GM19239 (cell line): ENCODE results near the gene SPEN.
"Not testable (repeated sequence)": the region's sequence is repeated elsewhere in the genome, so short reads cannot be mapped to it uniquely, and the experiment has no call there.

Experiments
- DNase-seq: peaks from one replicate; pipeline ENCODE4 v3.0.0; 2011; ENCODE audit warnings: low spot score; ENCODE audit not compliant: insufficient read length
- FAIRE-seq: peaks from 2 replicates; lab custom pipeline; 2011; peaks lifted over from hg19 to GRCh38; lab: Jason Lieb, UNC

SPEN gene

GRCh38 chr1:15833842-15834405 is 13.6 kb upstream of the SPEN start:
- no peak for DNase-seq
- FAIRE-seq = no peak

GRCh38 chr1:15834406-15835204 is 12.9 kb upstream of the SPEN start:
- FAIRE-seq (peak; percentile 97), DNase-seq (peak; percentile 62)

DNA sequence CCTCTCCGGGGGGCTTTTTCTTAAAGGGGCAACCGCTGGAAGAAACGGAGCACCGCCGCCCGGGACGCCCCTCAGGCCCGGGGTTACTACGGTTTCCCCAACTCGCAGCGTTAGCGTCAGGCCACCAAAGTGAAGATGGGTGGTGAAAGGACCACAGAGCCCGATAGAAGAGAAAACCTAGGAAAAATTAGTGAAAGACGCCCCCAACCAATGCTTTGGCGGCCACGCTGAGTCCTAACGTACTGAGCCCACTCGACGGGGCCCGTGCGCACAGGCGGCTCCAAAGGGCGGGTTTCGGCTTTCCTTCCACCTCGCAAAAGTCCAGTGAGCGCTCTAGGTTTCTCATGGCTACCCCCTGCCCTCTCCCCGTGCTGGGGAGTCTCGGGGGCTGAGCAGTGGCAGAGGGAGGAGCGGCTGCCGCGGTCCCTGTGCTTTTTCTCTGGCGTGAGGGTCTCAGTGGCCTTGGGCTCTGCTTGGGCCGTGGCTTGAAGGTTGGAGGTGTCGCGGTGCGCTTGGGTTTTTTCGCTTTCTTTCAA is 12.2 kb upstream of the SPEN start:
- no peak for DNase-seq
- FAIRE-seq = no peak

DNA sequence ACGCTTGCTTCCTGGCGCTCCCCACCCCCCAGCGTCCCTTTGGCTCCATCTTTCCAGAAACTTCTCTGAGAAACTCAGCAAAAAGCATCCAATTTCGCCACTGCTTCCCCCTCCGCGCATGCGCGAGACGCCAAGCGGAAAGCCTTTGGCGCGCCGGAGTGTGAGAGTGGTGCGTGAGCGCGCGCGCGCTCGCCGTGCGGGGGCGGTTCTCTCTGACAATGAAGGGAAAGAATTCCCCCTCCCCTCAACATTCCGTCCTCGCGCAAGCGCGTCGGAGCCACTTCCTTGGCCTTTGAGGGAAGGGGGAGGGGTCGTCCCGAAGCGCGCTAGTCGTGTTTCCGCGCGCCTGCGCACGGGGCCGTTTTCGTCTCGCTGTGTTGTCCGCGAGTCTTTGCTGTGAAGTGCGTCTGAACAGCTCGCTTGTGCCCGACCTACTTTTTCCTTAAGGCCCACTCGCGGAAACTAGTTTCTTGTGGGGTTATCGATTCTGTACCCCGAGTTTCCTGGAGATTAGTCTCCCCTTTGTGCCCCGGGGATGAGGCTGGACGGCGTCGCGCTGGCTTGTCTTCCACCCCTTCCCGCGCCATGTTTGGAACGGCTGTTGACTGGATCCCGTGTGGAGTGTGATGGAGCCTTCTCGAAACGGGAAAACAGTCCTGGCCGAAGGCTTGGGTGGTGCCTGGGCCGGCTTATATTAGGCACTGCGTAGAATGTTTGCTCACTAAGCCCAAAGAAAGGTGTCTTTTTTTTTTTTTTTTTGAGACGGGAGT is 11.6 kb upstream of the SPEN start:
- DNase-seq (peak; percentile 73), FAIRE-seq (peak; percentile 94)

DNA sequence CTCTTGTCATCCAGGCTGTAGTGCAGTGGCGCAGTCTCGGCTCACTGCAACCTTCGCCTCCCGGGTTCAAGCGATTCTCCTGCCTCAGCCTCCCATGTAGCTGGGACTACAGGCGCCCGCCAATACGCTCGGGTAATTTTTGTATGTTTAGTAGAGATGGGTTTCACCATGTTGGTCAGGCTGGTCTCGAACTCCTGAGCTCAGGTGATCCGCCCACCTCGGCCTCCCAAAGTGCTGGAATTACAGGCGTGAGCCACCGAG is 11.1 kb upstream of the SPEN start:
- DNase-seq, FAIRE-seq: not testable (repeated sequence)

DNA sequence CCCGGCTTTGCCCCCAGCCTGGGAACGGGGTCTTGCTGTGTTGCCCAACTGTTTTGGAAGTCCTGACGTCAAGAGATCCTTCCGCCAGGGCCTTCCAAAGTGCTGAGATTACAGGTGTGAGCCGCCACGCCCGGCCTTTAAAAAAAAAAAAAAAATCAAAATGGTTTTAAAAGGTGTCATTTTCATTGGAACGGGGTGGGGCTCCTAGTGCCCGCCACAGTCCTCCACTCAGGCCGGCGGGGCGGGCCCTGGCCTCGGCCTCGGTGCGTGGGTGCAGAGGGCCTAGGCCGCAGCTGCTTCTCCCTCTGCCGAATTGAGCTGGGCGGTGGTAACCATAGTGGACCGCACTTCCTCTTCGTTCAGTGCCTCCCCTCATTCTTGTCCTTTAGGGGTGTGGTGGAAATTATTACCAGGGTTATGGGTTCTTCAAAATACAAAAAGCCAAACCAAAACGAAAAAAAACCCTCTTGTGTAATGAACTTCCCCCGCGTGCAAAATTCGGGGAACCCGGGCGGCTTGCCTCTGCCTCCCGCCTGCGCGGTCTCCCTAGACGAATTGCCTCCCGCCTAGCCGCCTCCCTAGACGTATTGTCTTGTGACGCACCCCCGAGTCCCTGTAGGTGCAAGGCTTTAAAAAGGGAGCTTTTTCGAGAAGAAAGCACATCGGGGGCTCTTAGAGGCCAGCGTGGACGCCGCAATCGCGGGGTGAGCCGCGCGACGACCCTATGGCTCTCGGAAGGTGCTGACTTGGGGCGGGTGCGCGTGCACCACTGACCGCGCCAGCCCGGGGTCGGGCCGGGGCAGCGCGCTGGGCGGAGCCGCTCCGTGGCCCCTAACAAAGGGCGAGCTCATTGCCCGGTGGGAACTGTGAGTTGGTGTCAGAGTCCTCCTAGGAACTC is 10.5 kb upstream of the SPEN start:
- DNase-seq = no peak
- peak; percentile 60 for FAIRE-seq

DNA sequence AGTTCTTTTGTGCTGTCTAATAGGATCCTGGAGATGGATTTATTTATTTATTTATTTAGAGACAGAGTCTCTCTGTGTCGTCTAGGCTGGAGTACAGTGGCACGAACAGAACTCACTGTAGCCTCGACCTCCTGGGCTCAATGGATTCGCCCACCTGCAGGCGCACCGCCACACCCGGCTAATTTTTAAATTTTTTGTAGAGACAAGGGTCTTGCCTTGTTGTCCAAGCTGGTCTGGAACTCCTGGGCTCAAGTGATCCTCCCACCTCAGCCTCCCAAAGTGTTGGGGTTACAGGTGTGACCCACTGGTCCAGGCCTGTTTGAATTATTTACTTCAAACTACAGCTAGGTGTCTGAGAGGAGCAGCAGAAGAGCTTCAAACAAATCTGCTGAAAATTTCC is 9.6 kb upstream of the SPEN start:
- FAIRE-seq = no peak
- no peak for DNase-seq

GRCh38 chr1:15838721-15839120 is 8.8 kb upstream of the SPEN start:
- no peak for FAIRE-seq
- no peak for DNase-seq

DNA sequence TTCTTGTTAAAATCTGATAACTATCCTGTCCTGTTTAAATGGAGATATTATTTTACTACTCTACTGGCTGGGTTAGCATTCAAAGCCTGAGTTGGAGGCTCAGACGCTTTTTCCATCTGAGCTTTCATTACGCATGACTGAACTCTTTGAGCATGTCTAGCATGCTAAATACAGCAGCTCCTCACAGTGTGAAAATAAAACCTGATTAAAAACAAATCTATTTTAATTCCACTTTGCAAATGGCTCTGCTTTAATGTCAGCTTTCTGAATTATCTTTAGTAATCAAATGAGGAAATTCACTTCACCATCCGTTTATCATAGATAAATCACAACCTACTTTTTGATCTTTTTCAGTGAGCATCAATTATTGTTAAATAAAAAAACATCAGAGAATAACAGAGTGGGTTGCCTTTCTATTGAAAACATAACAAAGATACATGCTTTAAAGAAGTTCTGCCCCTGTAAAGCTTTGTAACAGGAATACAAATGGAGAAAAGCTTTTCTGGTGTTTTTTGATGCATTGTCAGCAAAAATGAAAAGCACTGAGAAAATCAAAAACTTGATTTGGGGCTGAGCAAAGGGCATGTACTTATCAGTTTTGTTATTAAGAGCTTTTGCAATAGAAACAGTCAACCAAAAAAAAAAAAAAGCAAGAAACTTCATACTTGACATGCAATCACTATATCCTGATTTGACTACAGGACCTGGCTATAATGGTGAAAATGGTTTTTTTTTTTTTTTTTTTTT is 3.5 kb upstream of the SPEN start:
- DNase-seq (no peak), FAIRE-seq (peak; percentile 39)

GRCh38 chr1:15846056-15846455 is 1.5 kb upstream of the SPEN start:
- FAIRE-seq, DNase-seq: not testable (repeated sequence)

DNA sequence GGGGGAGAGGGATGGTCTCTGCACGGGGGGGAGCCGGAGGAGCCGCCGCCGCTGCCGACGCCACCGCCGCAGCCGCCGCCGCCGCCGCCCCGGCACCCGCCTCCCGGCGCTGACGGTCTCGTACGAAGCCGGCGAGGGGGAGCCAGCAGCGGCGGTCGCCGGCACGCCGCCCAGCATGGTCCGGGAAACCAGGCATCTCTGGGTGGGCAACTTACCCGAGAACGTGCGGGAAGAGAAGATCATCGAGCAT is 311 bp downstream of the SPEN start:
- DNase-seq (no peak), FAIRE-seq (no peak)

- no peak for FAIRE-seq
- DNase-seq = no peak
Observed at GRCh38 chr1:15848143-15848928, 829 bp downstream of the SPEN start.

GRCh38 chr1:15848929-15849774 is 1.6 kb downstream of the SPEN start:
- no peak for DNase-seq
- FAIRE-seq = peak; percentile 76

- FAIRE-seq (peak; percentile 86), DNase-seq (no peak)
Observed at GRCh38 chr1:15849775-15850324, 2.3 kb downstream of the SPEN start.

GRCh38 chr1:15850471-15851001 is 3.0 kb downstream of the SPEN start:
- DNase-seq = no peak

GRCh38 chr1:15851210-15852035 is 3.9 kb downstream of the SPEN start:
- peak; percentile 14 for FAIRE-seq

More at GRCh38 chr1:15850471-15851001, 3.0 kb downstream of the SPEN start:
- no peak for FAIRE-seq

More at GRCh38 chr1:15851210-15852035, 3.9 kb downstream of the SPEN start:
- DNase-seq = no peak
